ENCODE results near the gene RACGAP1. TPM values are rescaled to one million over a fixed set of nuclear protein-coding genes. Genes with fewer than 3 reads are reported as not detected.

RACGAP1 gene
- total and polyA plus RNA-seq, 2 of the 8 experiments (the other 6 are each of a cell fraction or from before 2014, with no cell fraction given): 18.0 to 66.3 TPM

GRCh38 chr12:49944046-49944445, 81.2 kb downstream of the RACGAP1 start (continued):
- no peak for TF ChIP-seq CHD7 (IDR thresholded peaks at IDR 0.05; ENCODE audit: insufficient replicate concordance, low read length)
- TF ChIP-seq MAX (IDR thresholded peaks at IDR 0.05): no peak
- no peak for TF ChIP-seq SP1 (IDR thresholded peaks at IDR 0.05; ENCODE audit: low read depth, low read length)
- TF ChIP-seq CTCF (IDR thresholded peaks at IDR 0.05; ENCODE audit: control extremely low read depth in 1 of 3, insufficient read depth in 1 of 3, low read depth in 1 of 3, low read length in 3 of 3): no peak
- TF ChIP-seq NRF1 (IDR thresholded peaks at IDR 0.05; ENCODE audit: low read depth, low read length): no peak
